ENCODE data around the gene REEP3.

REEP3 gene

GRCh38 chr10:63603709-63604445 is 82.7 kb downstream of the REEP3 start:
- DNase-seq: no peak
- Mint-ChIP-seq H3K9me3 (no peaks in the 10 kb centered on the region), H3K27me3 (no peaks in the 10 kb centered on the region), H3K4me1 (ENCODE audit: low read depth) (peaks cover 10% of the 10 kb centered on the region), H3K4me3 (no peak overlapping the region), H3K36me3 (ENCODE audit: low read depth) (peaks cover 20% of the 10 kb centered on the region), H3K27ac (no peak overlapping the region)

DNA sequence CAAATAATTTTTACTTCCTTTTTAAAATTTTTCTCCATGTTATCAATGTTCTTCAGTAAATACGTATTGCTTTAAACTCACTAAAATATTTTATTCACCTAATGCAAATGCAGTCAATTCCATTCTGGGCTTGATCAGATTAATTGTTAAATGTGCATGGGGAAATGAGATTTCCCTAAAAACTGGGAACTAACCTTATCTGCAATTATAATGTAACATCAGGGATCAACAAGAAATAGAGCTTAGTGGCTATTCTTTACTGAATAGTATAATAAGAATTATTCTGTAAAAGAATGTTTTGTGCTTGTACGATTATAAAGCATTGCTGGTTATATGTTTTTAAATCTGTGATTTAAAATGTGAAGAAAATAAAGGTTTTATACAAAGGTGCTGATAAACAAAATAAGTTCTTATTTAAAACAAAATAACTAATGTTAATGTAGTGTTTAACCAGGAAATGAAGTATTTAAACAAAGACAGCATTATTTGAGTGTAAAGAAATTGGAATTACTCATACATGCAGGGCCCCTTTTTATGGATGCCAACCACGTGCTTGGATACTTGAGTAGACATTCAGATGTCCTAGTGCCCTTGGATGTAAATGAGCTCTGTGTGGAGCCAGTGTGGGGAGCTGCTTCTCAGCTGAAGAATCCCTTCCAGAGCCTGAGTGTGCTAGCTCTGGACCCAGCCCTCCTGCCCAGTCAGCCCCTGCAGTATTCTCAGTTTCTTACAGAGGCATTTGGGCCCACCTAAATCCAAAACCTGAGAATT is 84.2 kb downstream of the REEP3 start:
- Mint-ChIP-seq H3K36me3 (ENCODE audit: low read depth) (peaks cover 14% of the 10 kb centered on the region), H3K27ac (no peak overlapping the region), H3K27me3 (no peaks in the 10 kb centered on the region), H3K9me3 (no peaks in the 10 kb centered on the region), H3K4me3 (no peak overlapping the region), H3K4me1 (ENCODE audit: low read depth) (peaks cover 15% of the 10 kb centered on the region)
- no peak for DNase-seq

DNA sequence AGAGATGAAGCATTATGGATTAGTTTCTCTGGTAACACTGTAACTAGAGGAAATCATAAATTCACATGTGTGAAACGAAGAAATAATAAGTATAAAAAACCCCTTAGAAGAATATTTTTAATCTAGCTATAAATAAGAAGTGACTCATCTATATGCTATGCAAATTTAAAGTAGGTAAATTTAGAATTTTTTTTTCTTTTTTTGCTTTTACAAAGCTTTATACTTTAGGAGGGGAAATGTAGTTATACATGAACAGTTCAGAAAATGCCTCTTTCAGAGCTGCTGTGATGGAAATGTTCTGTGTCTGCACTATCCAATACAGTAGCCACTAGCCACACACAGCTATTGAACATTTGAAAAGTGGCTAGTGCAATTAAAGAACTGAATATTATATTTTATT is 87.3 kb downstream of the REEP3 start:
- no peaks in the 10 kb centered on the region for H3K9me3 Mint-ChIP-seq
- H3K4me3 Mint-ChIP-seq: no peak overlapping the region
- no peak for DNase-seq
- no peak overlapping the region for H3K27ac Mint-ChIP-seq
- peaks cover 2% of the 10 kb centered on the region for H3K36me3 Mint-ChIP-seq (ENCODE audit: low read depth)
- peaks cover 26% of the 10 kb centered on the region for H3K4me1 Mint-ChIP-seq (ENCODE audit: low read depth)
- H3K27me3 Mint-ChIP-seq: no peaks in the 10 kb centered on the region

- Mint-ChIP-seq H3K9me3 (no peaks in the 10 kb centered on the region), H3K27me3 (no peaks in the 10 kb centered on the region), H3K27ac (peak overlapping the region; percentile 94), H3K4me3 (peak overlapping the region; percentile 39), H3K36me3 (ENCODE audit: low read depth) (peaks cover 5% of the 10 kb centered on the region), H3K4me1 (ENCODE audit: low read depth) (peaks cover 26% of the 10 kb centered on the region)
- DNase-seq: no peak
Measured at GRCh38 chr10:63611078-63611477, 89.9 kb downstream of the REEP3 start.

GRCh38 chr10:63614371-63614891 is 93.2 kb downstream of the REEP3 start:
- Mint-ChIP-seq H3K9me3 (no peaks in the 10 kb centered on the region), H3K36me3 (ENCODE audit: low read depth) (peaks cover 9% of the 10 kb centered on the region), H3K27ac (no peak overlapping the region), H3K4me3 (no peak overlapping the region), H3K27me3 (no peaks in the 10 kb centered on the region), H3K4me1 (ENCODE audit: low read depth) (peaks cover 16% of the 10 kb centered on the region)
- no peak for DNase-seq

DNA sequence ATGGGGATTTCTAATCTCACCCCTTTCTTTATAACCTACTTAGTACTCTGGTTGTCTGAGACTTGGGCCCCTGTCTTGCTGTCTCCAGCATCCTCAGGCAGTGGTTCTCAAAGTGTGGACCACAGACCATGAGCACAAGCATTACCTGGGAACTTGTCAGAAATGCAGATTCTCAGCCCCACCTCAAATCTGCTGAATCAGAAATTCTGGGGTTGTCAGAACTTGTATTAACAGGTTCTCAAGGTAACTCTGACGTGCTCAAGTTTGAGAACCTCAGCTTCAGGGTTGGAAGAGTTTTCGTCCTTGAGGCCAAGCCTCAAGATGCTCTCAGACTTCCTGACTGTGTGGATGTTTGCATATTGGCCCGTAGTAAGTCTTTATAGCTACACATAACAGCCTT is 97.4 kb downstream of the REEP3 start:
- Mint-ChIP-seq H3K4me3 (no peak overlapping the region), H3K9me3 (no peaks in the 10 kb centered on the region), H3K4me1 (ENCODE audit: low read depth) (no peaks in the 10 kb centered on the region), H3K27me3 (no peaks in the 10 kb centered on the region), H3K36me3 (ENCODE audit: low read depth) (peaks cover 28% of the 10 kb centered on the region), H3K27ac (no peak overlapping the region)
- no peak for DNase-seq

GRCh38 chr10:63619426-63619825 is 98.2 kb downstream of the REEP3 start:
- H3K4me3 Mint-ChIP-seq: no peak overlapping the region
- H3K27me3 Mint-ChIP-seq: no peaks in the 10 kb centered on the region
- no peak for DNase-seq
- H3K27ac Mint-ChIP-seq: no peak overlapping the region
- no peaks in the 10 kb centered on the region for H3K4me1 Mint-ChIP-seq (ENCODE audit: low read depth)
- H3K9me3 Mint-ChIP-seq: no peaks in the 10 kb centered on the region
- H3K36me3 Mint-ChIP-seq (ENCODE audit: low read depth): peaks cover 28% of the 10 kb centered on the region

DNA sequence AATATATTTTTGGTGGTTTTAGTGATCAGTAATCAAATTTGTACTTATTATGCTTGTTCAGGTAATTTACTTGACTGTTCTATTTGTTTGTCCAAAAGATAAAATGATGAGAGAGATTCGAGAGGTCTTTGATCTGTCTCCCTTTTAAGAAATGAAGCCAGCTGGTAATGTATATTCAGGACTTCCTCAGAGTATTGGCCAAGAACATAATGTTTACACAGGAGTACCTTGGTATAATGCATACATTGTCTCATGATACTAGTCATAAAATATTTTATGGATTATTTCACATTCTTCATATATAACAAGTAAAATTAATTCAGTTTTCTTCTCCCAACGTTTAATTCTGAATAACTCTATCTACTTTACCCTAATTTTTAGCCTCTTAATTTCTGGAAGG is 100.9 kb downstream of the REEP3 start:
- Mint-ChIP-seq H3K36me3 (ENCODE audit: low read depth) (peaks cover 23% of the 10 kb centered on the region), H3K4me3 (no peak overlapping the region), H3K27ac (no peak overlapping the region), H3K9me3 (no peaks in the 10 kb centered on the region), H3K27me3 (no peaks in the 10 kb centered on the region), H3K4me1 (ENCODE audit: low read depth) (no peaks in the 10 kb centered on the region)
- DNase-seq: no peak

DNA sequence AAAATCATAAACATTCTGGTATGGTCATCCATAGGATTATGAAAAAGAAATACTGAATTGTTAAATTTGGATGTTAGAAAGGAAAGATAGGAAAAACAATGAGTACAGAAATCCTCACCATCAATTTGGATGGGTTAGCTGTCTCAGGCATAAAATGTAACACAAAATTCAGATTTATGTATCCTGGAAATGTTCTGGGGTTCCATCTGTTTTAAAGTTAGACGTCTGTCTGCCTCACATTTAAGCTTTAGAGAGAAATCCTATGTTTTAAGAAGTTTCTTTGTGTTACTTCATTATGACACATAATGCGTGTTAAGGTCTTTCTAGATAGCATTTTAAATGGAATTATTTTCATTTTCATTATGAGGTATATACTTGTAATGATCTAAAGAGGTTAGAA is 103.5 kb downstream of the REEP3 start:
- Mint-ChIP-seq H3K27me3 (no peaks in the 10 kb centered on the region), H3K36me3 (ENCODE audit: low read depth) (peaks cover 19% of the 10 kb centered on the region), H3K9me3 (no peaks in the 10 kb centered on the region), H3K27ac (no peak overlapping the region), H3K4me1 (ENCODE audit: low read depth) (peaks cover 20% of the 10 kb centered on the region), H3K4me3 (no peak overlapping the region)
- DNase-seq: no peak

DNA sequence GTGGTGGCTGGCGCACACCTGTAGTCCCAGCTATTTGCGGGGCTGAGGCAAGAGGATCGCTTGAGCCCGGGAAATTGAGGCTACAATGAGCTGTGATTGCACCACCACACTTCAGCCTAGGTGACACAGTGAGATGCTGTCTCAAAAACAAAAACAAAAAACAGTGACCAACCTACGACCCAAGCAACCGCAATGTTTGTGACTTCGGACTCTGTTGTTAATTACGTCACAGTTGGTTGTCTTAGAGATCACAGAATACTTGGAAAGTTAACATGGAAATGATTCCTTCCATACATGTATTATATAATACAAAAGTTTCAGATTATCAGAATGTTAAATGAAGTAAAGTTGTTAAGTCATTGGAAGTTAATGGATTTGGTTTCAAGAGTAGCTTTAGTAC is 106.2 kb downstream of the REEP3 start:
- H3K4me3 Mint-ChIP-seq: no peak overlapping the region
- H3K4me1 Mint-ChIP-seq (ENCODE audit: low read depth): peaks cover 33% of the 10 kb centered on the region
- H3K9me3 Mint-ChIP-seq: no peaks in the 10 kb centered on the region
- H3K36me3 Mint-ChIP-seq (ENCODE audit: low read depth): peaks cover 6% of the 10 kb centered on the region
- no peak overlapping the region for H3K27ac Mint-ChIP-seq
- DNase-seq: no peak
- H3K27me3 Mint-ChIP-seq: no peaks in the 10 kb centered on the region

GRCh38 chr10:63627881-63628296 is 106.7 kb downstream of the REEP3 start:
- H3K4me3 Mint-ChIP-seq: no peak overlapping the region
- peaks cover 3% of the 10 kb centered on the region for H3K36me3 Mint-ChIP-seq (ENCODE audit: low read depth)
- no peak for DNase-seq
- H3K9me3 Mint-ChIP-seq: no peaks in the 10 kb centered on the region
- H3K27me3 Mint-ChIP-seq: no peaks in the 10 kb centered on the region
- no peak overlapping the region for H3K27ac Mint-ChIP-seq
- peaks cover 33% of the 10 kb centered on the region for H3K4me1 Mint-ChIP-seq (ENCODE audit: low read depth)

DNA sequence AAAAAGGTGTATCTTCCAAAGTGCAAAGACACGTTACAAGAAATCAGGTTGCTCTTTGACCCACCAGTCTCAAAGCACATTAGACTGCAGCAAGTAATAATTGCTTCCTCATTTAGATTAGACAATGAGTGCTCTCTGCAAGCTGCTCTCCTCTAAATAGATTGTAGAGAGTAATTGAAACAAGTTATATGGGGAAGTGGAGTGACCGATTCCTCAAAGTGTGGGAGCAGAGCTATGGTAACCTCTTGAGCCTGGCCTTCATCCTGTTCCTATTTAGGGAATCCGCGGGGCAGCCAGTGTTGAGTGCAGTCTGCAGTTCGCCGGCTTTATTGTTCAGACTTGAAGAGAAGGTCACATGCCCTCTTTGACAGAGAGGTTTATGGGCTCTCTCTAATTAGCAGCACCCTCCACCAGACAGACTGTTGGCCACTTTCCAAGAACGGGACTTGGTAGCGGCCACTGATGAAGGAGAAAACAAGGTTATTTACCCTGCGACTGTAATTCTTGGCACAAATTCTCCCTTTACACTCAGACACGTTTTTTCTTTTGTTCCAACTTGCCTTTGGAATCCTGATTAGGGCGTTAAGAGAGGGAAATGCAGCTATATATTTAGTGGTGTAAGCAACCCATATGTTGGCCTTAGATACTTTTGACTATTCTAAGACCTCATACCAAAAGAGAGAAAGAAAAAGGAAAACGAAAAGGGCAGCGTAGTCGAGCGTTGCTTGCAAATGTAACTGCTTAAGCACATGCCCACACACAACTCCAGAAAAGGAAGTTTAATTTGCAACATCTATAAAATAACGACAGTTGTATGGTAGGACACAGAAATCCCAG is 107.5 kb downstream of the REEP3 start:
- H3K27ac Mint-ChIP-seq: peak overlapping the region; percentile 88
- peak; percentile 36 for DNase-seq
- no peaks in the 10 kb centered on the region for H3K27me3 Mint-ChIP-seq
- no peaks in the 10 kb centered on the region for H3K9me3 Mint-ChIP-seq
- H3K4me1 Mint-ChIP-seq (ENCODE audit: low read depth): peaks cover 35% of the 10 kb centered on the region
- H3K36me3 Mint-ChIP-seq (ENCODE audit: low read depth): no peaks in the 10 kb centered on the region
- H3K4me3 Mint-ChIP-seq: peak overlapping the region; percentile 85

- Mint-ChIP-seq H3K4me1 (ENCODE audit: low read depth) (peaks cover 36% of the 10 kb centered on the region), H3K4me3 (peak overlapping the region; percentile 85), H3K27ac (peak overlapping the region; percentile 88), H3K27me3 (no peaks in the 10 kb centered on the region), H3K36me3 (ENCODE audit: low read depth) (no peaks in the 10 kb centered on the region), H3K9me3 (no peaks in the 10 kb centered on the region)
- DNase-seq: peak; percentile 82
Measured at GRCh38 chr10:63629363-63630084, 108.3 kb downstream of the REEP3 start.
